Breast epithelium (tissue), 4 donors: ENCODE results near the gene PSME2. TPM values are rescaled to one million over a fixed set of nuclear protein-coding genes. Genes with fewer than 3 reads are reported as not detected.
A peak's percentile ranks its signal among the peaks of the same experiment; 100 is the strongest.

Experiments used
- DNase-seq, 2 donors: peaks; one replicate each; pipeline ENCODE4 v3.0.0-alpha.2; 2019; ENCODE audit warnings: low spot score in 2 of 2
- H3K27ac ChIP-seq, 2 donors: fragments of 200-600 bp; sonication (generic) in 1 of 2; one replicate each; pipeline ENCODE4 v1.5.1; 2016 to 2019; ENCODE audit warnings: mild to moderate bottlenecking in 1 of 2
- H3K27me3 ChIP-seq, 2 donors: fragments of 200-600 bp; sonication (generic) in 1 of 2; one replicate each; pipeline versions ENCODE4 v1.5.1 to v1.6.0; 2017 to 2019; ENCODE audit warnings: control low read depth in 1 of 2, mild to moderate bottlenecking in 1 of 2
- H3K36me3 ChIP-seq: fragments of 200-600 bp; one replicate; pipeline ENCODE4 v1.5.1; 2019
- H3K4me1 ChIP-seq, 2 donors: fragments of 200-600 bp; sonication (generic); one replicate each; pipeline ENCODE4 v1.5.1; 2016 to 2019; ENCODE audit warnings: control low read depth in 1 of 2
- H3K4me3 ChIP-seq, 3 donors: fragments of 200-600 bp; sonication (generic); 1 replicate in 2 of 3; 2 replicates in 1 of 3; pipeline ENCODE4 v1.5.1; 2016 to 2019; ENCODE audit warnings: mild to moderate bottlenecking in 3 of 3, moderate library complexity in 2 of 3
- H3K9me3 ChIP-seq, 2 donors: fragments of 200-600 bp; sonication (generic) in 1 of 2; one replicate each; pipeline ENCODE4 v1.5.1; 2016 to 2019; ENCODE audit warnings: control low read depth in 1 of 2
- POLR2A ChIP-seq: fragments of 450-650 bp; IDR thresholded peaks from one replicate; pipeline ENCODE4 v1.6.1; 2016; ENCODE audit warnings: antibody characterized with exemption, mild to moderate bottlenecking, moderate library complexity
- POLR2AphosphoS5 ChIP-seq, 3 donors: sonication (generic); formaldehyde crosslinking; IDR thresholded peaks; one replicate each; pipeline ENCODE4 v1.6.1; 2017; ENCODE audit warnings: antibody characterized with exemption in 3 of 3
- intact Hi-C: fragments of 100-400 bp; cut with DNase I; formaldehyde crosslinking; loops from one replicate; pipeline ENCODE4 v1.15.1; 2023; ENCODE audit warnings: low total_unique reads
- total RNA-seq, 3 donors: library from RNA; depleted of rRNA; stranded (reverse); fragments of >200 nt; gene quantifications; one replicate each; pipeline ENCODE4 v1.1.0, GENCODE V29; 2016
- TF ChIP-seq, protein P1 (sequence below), 3 donors: fragments of 450-650 bp; IDR thresholded peaks; one replicate each; pipeline ENCODE4 v1.5.1; 2016 to 2017; ENCODE audit warnings: antibody characterized with exemption in 3 of 3, mild to moderate bottlenecking in 3 of 3, moderate library complexity in 3 of 3

Gene PSME2
- total RNA-seq, 3 donors from 2014 or later, result 22.1 to 69.2 (median 62.1) TPM

DNA sequence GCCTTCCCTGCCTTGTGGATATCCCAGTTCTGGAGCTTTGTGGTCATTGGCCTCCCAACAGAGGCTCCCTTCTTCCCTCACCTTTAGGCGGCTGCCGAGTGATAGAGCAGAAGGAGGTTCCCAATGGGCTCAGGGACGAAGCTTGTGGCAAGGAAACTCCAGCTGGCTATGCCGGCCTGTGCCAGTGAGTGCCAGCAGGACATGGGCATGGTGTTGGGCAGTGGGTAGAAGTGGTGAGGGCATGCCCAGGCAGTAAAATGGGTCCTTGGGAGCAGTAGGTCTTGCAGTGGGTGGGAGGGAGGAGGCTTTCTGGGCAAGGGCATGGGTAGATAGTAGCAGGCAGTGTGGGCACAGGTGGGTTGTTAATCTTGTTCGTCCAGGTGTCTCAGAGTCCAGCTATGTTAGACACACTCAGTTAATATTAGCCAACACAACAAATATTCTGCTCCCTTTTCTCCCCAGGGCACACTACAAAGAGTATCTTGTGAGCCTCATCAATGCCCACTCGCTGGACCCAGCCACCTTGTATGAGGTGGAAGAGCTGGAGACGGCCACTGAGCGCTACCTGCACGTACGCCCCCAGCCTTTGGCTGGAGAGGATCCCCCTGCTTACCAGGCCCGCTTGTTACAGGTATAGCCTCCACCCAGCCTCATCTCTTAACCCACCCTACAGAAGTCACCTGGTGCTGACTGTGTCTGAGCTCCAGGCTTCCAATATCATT is 13.5 kb upstream of the PSME2 start:
- Histone ChIP-seq H3K9me3 (no peaks in the 10 kb centered on the region), H3K36me3 (peaks cover 5% of the 10 kb centered on the region), H3K4me1 (peaks cover 0 to 5% of the 10 kb centered on the region in 2 donors), H3K27ac (peak overlapping the region; percentile 92 to 98), H3K4me3 (no peak overlapping the region), H3K27me3 (no peaks in the 10 kb centered on the region)
- no peak for DNase-seq
- TF ChIP-seq POLR2A (no peak), POLR2AphosphoS5 (IDR thresholded peaks at IDR 0.05) (no peak)
- TF ChIP-seq, protein P1, sequence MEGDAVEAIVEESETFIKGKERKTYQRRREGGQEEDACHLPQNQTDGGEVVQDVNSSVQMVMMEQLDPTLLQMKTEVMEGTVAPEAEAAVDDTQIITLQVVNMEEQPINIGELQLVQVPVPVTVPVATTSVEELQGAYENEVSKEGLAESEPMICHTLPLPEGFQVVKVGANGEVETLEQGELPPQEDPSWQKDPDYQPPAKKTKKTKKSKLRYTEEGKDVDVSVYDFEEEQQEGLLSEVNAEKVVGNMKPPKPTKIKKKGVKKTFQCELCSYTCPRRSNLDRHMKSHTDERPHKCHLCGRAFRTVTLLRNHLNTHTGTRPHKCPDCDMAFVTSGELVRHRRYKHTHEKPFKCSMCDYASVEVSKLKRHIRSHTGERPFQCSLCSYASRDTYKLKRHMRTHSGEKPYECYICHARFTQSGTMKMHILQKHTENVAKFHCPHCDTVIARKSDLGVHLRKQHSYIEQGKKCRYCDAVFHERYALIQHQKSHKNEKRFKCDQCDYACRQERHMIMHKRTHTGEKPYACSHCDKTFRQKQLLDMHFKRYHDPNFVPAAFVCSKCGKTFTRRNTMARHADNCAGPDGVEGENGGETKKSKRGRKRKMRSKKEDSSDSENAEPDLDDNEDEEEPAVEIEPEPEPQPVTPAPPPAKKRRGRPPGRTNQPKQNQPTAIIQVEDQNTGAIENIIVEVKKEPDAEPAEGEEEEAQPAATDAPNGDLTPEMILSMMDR (IDR thresholded peaks at IDR 0.05), result no peak
- intact Hi-C loops, result no loop called here

DNA sequence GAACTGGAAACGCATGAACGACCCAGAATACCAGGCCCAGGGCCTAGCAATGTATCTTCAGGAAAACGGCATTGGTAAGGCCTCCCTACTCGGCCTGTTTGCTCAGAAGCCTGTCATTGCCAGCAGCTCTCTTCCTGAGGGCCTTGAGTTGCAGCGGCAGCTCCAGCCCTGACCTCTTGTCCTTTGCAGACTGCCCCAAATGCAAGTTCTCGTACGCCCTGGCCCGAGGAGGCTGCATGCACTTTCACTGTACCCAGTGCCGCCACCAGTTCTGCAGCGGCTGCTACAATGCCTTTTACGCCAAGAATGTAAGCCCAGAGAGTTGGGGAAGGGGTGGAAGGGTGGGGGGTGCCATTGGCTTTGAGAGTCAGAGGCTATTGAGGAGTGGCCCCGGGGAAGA is 10.9 kb upstream of the PSME2 start:
- Histone ChIP-seq H3K27ac (peak overlapping the region in 1 of 2 donors; percentile 19), H3K9me3 (no peaks in the 10 kb centered on the region), H3K27me3 (no peaks in the 10 kb centered on the region), H3K4me3 (no peak overlapping the region), H3K4me1 (no peaks in the 10 kb centered on the region), H3K36me3 (peaks cover 5% of the 10 kb centered on the region)
- DNase-seq, result no peak
- intact Hi-C loops, result no loop called here
- TF ChIP-seq, protein P1 (IDR thresholded peaks at IDR 0.05), result no peak
- TF ChIP-seq POLR2AphosphoS5 (IDR thresholded peaks at IDR 0.05) (no peak), POLR2A (no peak)

DNA sequence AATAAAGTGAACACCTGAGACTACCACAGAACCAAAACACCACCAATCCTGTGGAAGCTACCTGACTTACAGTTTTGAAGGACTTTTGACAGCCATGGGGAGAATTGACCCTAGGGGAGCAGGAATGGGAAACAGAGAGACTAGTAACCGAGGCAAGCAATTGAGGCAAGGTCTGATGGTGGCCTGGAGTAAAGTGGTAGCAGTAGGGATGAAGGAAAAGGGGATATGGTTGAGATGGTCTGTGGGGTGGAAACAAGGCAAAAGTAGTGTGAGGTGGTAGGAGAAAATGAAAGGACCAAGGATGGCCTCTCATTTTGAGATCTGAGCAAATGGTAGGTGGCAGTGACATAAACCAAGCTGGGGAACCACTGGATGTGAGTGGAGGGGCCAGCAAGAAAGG is 10.4 kb upstream of the PSME2 start:
- no peaks in the 10 kb centered on the region for H3K4me1 ChIP-seq
- intact Hi-C loops, result no loop called here
- peaks cover 5% of the 10 kb centered on the region for H3K36me3 ChIP-seq
- H3K27ac ChIP-seq, result peak overlapping the region in 1 of 2 donors; percentile 19
- TF ChIP-seq POLR2A, result no peak
- TF ChIP-seq POLR2AphosphoS5 (IDR thresholded peaks at IDR 0.05), result no peak
- TF ChIP-seq, protein P1 (IDR thresholded peaks at IDR 0.05), result no peak
- no peaks in the 10 kb centered on the region for H3K27me3 ChIP-seq
- no peak for DNase-seq
- H3K4me3 ChIP-seq, result no peak overlapping the region
- H3K9me3 ChIP-seq, result no peaks in the 10 kb centered on the region

DNA sequence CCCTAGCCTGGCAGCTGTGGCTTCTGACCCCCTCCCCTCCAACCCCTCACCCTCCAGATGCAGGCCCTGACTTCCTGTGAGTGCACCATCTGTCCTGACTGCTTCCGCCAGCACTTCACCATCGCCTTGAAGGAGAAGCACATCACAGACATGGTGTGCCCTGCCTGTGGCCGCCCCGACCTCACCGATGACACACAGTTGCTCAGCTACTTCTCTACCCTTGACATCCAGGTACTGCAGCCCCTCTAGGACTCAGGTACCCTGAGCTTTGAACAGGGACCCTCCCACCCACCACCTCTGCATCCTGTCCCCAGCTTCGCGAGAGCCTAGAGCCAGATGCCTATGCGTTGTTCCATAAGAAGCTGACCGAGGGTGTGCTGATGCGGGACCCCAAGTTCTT is 8.7 kb upstream of the PSME2 start:
- Histone ChIP-seq H3K36me3 (peaks cover 16% of the 10 kb centered on the region), H3K4me3 (no peak overlapping the region), H3K27ac (no peak overlapping the region), H3K27me3 (no peaks in the 10 kb centered on the region), H3K9me3 (no peaks in the 10 kb centered on the region), H3K4me1 (no peaks in the 10 kb centered on the region)
- intact Hi-C loops, result no loop called here
- DNase-seq, result no peak
- no peak for TF ChIP-seq POLR2A
- TF ChIP-seq, protein P1 (IDR thresholded peaks at IDR 0.05), result no peak
- no peak for TF ChIP-seq POLR2AphosphoS5 (IDR thresholded peaks at IDR 0.05)

DNA sequence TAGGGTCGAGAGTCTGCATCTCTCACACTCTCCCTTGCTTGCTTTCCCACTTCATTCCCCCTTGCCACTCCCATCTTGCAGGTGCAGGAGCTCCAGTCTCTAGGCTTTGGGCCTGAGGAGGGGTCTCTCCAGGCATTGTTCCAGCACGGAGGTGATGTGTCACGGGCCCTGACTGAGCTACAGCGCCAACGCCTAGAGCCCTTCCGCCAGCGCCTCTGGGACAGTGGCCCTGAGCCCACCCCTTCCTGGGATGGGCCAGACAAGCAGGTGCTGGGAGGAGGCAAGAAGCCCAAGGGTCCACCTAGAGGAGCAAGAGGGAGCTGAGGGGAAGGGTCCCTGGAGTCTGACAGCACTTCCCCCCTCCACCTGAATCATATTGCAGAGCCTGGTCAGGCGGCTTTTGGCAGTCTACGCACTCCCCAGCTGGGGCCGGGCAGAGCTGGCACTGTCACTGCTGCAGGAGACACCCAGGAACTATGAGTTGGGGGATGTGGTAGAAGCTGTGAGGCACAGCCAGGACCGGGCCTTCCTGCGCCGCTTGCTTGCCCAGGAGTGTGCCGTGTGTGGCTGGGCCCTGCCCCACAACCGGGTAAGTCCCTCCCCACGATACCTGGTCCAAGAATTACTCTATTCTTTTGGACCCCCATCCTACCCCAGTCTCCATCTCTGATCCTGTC is 5.1 kb upstream of the PSME2 start:
- Histone ChIP-seq H3K9me3 (no peaks in the 10 kb centered on the region), H3K27me3 (no peaks in the 10 kb centered on the region), H3K4me3 (no peak overlapping the region), H3K4me1 (peaks cover 0 to 4% of the 10 kb centered on the region in 2 donors), H3K27ac (no peak overlapping the region), H3K36me3 (peaks cover 11% of the 10 kb centered on the region)
- no peak for TF ChIP-seq POLR2A
- TF ChIP-seq POLR2AphosphoS5 (IDR thresholded peaks at IDR 0.05), result no peak
- TF ChIP-seq, protein P1 (IDR thresholded peaks at IDR 0.05), result no peak
- no peak for DNase-seq
- intact Hi-C loops, result no loop called here
